Lower lobe of right lung (tissue), 2 donors: ENCODE results near the gene EPN1. TPM values are rescaled to one million over a fixed set of nuclear protein-coding genes. Genes with fewer than 3 reads are reported as not detected.
A peak's percentile ranks its signal among the peaks of the same experiment; 100 is the strongest.

Experiments
- ATAC-seq, 2 donors: fragments of 200-7000 bp; cut with Tn5 transposase; one replicate each; pipeline ENCODE4 v1.9.1; 2020 to 2022; ENCODE audit warnings: mild to moderate bottlenecking in 2 of 2, moderate library complexity in 2 of 2
- DNase-seq: peaks from one replicate; pipeline ENCODE4 v3.0.0-alpha.2; 2020
- H3K27ac ChIP-seq: fragments of 200-600 bp; one replicate; pipeline ENCODE4 v1.8.0; 2022
- H3K27me3 ChIP-seq: fragments of 200-600 bp; one replicate; pipeline ENCODE4 v1.8.0; 2022; ENCODE audit warnings: low read depth
- H3K36me3 ChIP-seq: fragments of 200-600 bp; one replicate; pipeline ENCODE4 v1.8.0; 2022; ENCODE audit warnings: mild to moderate bottlenecking
- H3K4me1 ChIP-seq: fragments of 200-600 bp; one replicate; pipeline ENCODE4 v1.8.0; 2022
- H3K4me3 ChIP-seq: fragments of 200-600 bp; one replicate; pipeline ENCODE4 v1.8.0; 2022; ENCODE audit warnings: mild to moderate bottlenecking
- H3K9me3 ChIP-seq: fragments of 200-600 bp; one replicate; pipeline ENCODE4 v1.8.0; 2022
- intact Hi-C: fragments of 100-400 bp; cut with DNase I; formaldehyde crosslinking; loops from one replicate; pipeline ENCODE4 v1.11.0; 2022
- total RNA-seq: library from RNA; stranded (reverse); fragmentation: NEBNext Ultra II Directional; extraction: Animal tissue kit (Norgen Biotek cat#: 25700); gene quantifications from one replicate; pipeline ENCODE4 v1.2.1, GENCODE V29; 2021
- TF ChIP-seq, protein P1 (sequence below): fragments of 200-600 bp; IDR thresholded peaks from one replicate; pipeline ENCODE4 v1.8.0; 2022; ENCODE audit warnings: antibody characterized with exemption, mild to moderate bottlenecking
- donor health status: DM: no; HTN: yes; CAD: no; lungs with severe emphysema.

The EPN1 gene
- total RNA-seq, 1 donor from 2014 or later = 105 TPM

DNA sequence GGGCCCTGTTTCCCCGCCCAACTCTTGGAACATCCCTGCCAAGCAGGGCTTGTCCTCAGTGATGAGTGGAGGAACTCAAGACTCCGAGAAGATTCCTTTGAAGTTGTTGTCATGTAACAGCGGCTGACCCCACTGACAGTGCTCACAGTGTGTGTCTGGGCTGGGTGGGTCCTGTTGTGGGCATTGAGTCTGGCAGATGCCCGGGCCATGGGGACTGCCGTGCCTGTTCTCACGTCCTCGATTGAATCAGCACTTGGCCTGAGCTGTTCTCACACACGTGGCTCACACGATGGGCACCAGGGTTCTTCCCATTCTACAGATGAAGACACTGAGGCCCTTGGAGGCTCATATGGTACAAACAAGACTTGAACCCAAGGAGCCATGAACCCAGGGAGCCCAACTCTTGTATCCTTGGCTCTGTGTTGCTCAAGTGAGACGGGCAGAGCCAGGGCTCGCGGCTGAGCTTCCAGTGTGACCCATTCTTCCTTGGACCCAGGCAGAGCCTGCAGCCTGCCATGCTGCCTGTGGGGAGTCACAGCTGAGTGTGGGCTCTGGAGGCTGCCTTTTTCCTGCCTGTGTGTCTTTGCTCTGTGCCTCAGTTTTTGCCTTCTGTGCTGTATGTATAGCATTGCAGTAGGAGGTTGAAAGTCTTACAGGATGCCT is 8.6 kb upstream of the EPN1 start:
- Histone ChIP-seq H3K27ac (no peak overlapping the region), H3K36me3 (peaks cover 96% of the 10 kb centered on the region)

DNA sequence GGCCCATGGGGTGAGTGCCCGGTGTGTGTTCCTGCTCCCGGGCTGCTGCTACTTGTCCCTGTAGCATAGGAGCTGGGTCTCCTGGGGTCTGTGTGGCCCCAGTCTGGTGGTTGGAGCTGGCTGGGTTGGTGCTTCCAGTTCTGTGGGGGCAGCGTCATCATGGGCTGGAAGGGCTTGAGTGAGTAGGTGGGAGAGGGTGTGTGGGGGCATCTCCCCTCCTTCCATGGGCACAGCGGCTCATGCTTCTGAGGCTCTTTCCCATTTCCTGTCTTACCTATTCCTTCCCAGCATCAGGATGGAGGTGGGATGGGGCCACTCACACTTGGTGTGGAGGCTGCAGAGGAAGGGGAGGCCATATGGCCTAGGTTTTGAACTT is 8.0 kb upstream of the EPN1 start:
- no peak for DNase-seq
- no peak for ATAC-seq
- Histone ChIP-seq H3K27me3 (no peaks in the 10 kb centered on the region), H3K27ac (no peak overlapping the region), H3K36me3 (peaks cover 96% of the 10 kb centered on the region), H3K4me3 (no peak overlapping the region), H3K4me1 (no peaks in the 10 kb centered on the region), H3K9me3 (no peaks in the 10 kb centered on the region)
- TF ChIP-seq, protein P1, sequence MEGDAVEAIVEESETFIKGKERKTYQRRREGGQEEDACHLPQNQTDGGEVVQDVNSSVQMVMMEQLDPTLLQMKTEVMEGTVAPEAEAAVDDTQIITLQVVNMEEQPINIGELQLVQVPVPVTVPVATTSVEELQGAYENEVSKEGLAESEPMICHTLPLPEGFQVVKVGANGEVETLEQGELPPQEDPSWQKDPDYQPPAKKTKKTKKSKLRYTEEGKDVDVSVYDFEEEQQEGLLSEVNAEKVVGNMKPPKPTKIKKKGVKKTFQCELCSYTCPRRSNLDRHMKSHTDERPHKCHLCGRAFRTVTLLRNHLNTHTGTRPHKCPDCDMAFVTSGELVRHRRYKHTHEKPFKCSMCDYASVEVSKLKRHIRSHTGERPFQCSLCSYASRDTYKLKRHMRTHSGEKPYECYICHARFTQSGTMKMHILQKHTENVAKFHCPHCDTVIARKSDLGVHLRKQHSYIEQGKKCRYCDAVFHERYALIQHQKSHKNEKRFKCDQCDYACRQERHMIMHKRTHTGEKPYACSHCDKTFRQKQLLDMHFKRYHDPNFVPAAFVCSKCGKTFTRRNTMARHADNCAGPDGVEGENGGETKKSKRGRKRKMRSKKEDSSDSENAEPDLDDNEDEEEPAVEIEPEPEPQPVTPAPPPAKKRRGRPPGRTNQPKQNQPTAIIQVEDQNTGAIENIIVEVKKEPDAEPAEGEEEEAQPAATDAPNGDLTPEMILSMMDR = no peak
- intact Hi-C loops = no loop called here

More for the DNA sequence above, 8.6 kb upstream of the EPN1 start:
- no peak for DNase-seq
- Histone ChIP-seq H3K4me1 (no peaks in the 10 kb centered on the region), H3K9me3 (no peaks in the 10 kb centered on the region), H3K4me3 (no peak overlapping the region), H3K27me3 (no peaks in the 10 kb centered on the region)
- TF ChIP-seq, protein P1 = no peak
- intact Hi-C loops = no loop called here
- no peak for ATAC-seq

DNA sequence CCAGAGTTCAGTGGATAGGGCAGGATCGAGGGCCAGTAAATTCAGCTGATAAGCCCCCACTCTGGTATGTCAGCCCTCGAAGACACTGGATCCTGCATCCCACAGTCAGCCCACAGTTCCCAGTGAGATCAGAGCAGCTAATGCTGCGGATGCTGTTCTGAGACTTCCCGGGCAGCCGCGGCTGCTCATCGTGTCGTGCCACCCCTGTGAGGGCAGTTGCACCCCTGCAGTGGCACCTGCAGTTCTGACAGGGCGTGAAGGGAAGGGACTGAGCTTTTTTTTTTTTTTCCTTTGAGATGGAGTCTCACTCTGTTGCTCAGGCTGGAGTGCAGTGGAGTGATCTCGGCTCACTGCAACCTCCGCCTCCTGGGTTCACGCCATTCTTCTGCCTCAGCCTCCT is 7.5 kb upstream of the EPN1 start:
- H3K9me3 ChIP-seq = no peaks in the 10 kb centered on the region
- no peak overlapping the region for H3K4me3 ChIP-seq
- DNase-seq (no peak), ATAC-seq (no peak)
- intact Hi-C loops = no loop called here
- H3K36me3 ChIP-seq = peaks cover 96% of the 10 kb centered on the region
- no peaks in the 10 kb centered on the region for H3K27me3 ChIP-seq
- TF ChIP-seq, protein P1 = no peak
- H3K4me1 ChIP-seq = no peaks in the 10 kb centered on the region
- no peak overlapping the region for H3K27ac ChIP-seq

DNA sequence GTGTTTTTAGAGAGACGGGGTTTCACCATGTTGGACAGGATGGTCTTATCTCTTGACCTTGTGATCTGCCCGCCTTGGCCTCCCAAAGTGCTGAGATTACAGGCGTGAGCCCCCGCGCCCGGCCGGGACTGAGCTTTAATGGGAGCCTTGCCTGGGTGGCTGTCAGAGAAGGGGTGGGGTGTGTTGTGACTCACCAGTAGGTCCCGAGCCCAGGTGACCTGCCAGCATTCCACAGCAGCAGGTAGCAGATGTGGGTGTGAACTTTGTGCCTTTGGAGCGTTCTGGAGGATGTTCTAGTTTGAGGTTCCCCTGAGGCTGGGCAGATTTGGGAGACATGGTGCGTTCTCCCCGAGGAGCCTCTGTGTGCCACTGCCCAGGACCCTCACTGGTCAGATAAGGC is 7.1 kb upstream of the EPN1 start:
- Histone ChIP-seq H3K9me3 (no peaks in the 10 kb centered on the region), H3K4me1 (no peaks in the 10 kb centered on the region), H3K4me3 (no peak overlapping the region), H3K27ac (no peak overlapping the region), H3K36me3 (peaks cover 96% of the 10 kb centered on the region), H3K27me3 (no peaks in the 10 kb centered on the region)
- DNase-seq = no peak
- peak; percentile 7 to 28 for ATAC-seq
- TF ChIP-seq, protein P1 = no peak
- intact Hi-C loops = no loop called here

DNA sequence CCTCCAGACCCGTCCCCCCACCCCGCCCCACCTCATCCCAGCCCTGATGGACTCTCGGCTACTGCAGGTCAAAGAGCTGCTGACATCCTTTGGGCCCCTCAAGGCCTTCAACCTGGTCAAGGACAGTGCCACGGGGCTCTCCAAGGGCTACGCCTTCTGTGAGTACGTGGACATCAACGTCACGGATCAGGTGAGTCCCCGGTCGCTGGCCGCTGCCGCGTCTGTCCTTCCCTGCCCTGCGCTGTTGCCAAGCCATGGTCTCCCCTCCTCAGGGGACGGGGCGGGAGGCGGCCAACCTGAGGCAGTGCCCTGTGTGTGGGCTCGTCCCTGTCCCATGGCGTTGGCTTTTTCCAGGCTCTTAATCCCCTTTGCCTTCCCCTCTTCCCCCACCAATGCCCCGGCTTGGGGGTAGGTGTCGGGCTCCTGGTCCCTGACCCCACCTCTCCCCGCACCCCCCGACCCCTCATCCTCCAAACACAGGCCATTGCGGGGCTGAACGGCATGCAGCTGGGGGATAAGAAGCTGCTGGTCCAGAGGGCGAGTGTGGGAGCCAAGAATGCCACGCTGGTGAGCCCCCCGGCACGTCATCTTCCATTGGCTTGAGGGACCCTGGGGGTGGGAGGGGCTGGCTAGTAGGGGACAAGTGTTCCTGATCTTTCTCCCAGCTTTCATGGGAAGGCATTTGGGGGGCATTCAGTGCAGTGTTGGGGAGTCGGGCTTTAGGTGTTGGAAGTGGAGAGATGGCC is 6.2 kb upstream of the EPN1 start:
- intact Hi-C loops = no loop called here
- peaks cover 96% of the 10 kb centered on the region for H3K36me3 ChIP-seq
- H3K9me3 ChIP-seq = no peaks in the 10 kb centered on the region
- DNase-seq (no peak), ATAC-seq (peak in 1 of 2 donors; percentile 10)
- TF ChIP-seq, protein P1 = no peak
- no peaks in the 10 kb centered on the region for H3K4me1 ChIP-seq
- H3K4me3 ChIP-seq = no peak overlapping the region
- no peak overlapping the region for H3K27ac ChIP-seq
- no peaks in the 10 kb centered on the region for H3K27me3 ChIP-seq
